Prostate gland (tissue), 2 donors: Measurements from ENCODE around the gene DDO. TPM values are rescaled to one million over a fixed set of nuclear protein-coding genes. Genes with fewer than 3 reads are reported as not detected.

ENCODE experiments used
- DNase-seq: peaks from one replicate; pipeline ENCODE4 v3.0.0-alpha.2; 2019; ENCODE audit warnings: low spot score
- H3K27ac ChIP-seq, 2 donors: fragments of 200-600 bp; sonication (generic); 2 replicates each; pipeline ENCODE4 v1.5.1; 2017 to 2019
- H3K27me3 ChIP-seq: fragments of 200-600 bp; sonication (generic); replicated peaks from 2 replicates; pipeline ENCODE4 v1.5.1; 2019; ENCODE audit not compliant: insufficient read depth
- H3K36me3 ChIP-seq, 2 donors: fragments of 200-600 bp; sonication (generic); 1 replicate in 1 of 2; 2 replicates in 1 of 2; pipeline versions ENCODE4 v1.5.1 to v1.8.1; 2017 to 2019
- H3K4me1 ChIP-seq: fragments of 200-600 bp; sonication (generic); replicated peaks from 2 replicates; pipeline ENCODE4 v1.5.1; 2019
- H3K4me3 ChIP-seq, 2 donors: fragments of 200-600 bp; sonication (generic); 2 replicates each; pipeline ENCODE4 v1.5.1; 2017 to 2019
- H3K9me3 ChIP-seq: fragments of 200-600 bp; sonication (generic); 2 replicates; pipeline ENCODE4 v1.5.1; 2017
- CTCF ChIP-seq, 4 experiments: fragments of 200-600 bp in 2 of 4; fragments of 450-650 bp in 2 of 4; sonication (generic) in 2 of 4; IDR thresholded peaks; 1 replicate in 3 of 4; 2 replicates in 1 of 4; pipeline ENCODE4 v1.5.1; 2016 to 2019; ENCODE audit warnings: antibody characterized with exemption in 4 of 4, mild to moderate bottlenecking in 2 of 4, moderate library complexity in 2 of 4
- POLR2A ChIP-seq: fragments of 450-650 bp; IDR thresholded peaks from one replicate; pipeline ENCODE4 v1.6.1; 2016; ENCODE audit warnings: antibody characterized with exemption, mild to moderate bottlenecking
- POLR2AphosphoS5 ChIP-seq: sonication (generic); formaldehyde crosslinking; IDR thresholded peaks from one replicate; pipeline ENCODE4 v1.6.1; 2017; ENCODE audit warnings: antibody characterized with exemption
- WGBS: methylation state at CpG from one replicate; pipeline ENCODE4 v1.1.5; 2018; 5-methylcytosine and 5-hydroxymethylcytosine counted together
- intact Hi-C: fragments of 100-400 bp; cut with DNase I; formaldehyde crosslinking; loops from one replicate; pipeline ENCODE4 v1.14.2; 2022
- total RNA-seq, 2 donors: library from RNA; depleted of rRNA; stranded (reverse); fragments of >200 nt; gene quantifications; one replicate each; pipeline ENCODE4 v1.1.0, GENCODE V29; 2016

The DDO gene
- total RNA-seq, 2 donors from 2014 or later: 0.41 to 2.1 TPM

DNA sequence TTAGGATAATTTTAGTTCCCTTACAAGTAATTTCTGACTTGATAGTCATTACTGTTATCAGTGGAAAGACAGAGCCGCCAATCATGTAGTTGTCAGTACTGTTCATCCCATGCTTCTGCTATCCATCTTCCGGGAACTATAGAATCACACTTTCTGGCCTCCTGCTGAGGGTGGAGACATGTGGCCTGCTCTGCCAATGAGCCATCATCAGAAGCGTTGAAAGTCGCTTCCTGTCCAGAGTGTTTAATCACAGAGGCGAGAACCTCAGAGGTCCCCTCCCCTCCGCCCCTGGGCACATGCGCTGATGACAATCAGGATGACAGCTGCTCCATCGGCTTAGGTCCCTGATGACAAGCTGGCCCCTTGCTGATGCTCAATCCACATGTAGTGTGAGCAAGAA, 3.0 kb downstream of the DDO start:
- Histone ChIP-seq H3K4me1 (no peaks in the 10 kb centered on the region), H3K27me3 (no peaks in the 10 kb centered on the region), H3K9me3 (no peaks in the 10 kb centered on the region), H3K27ac (no peak overlapping the region), H3K4me3 (no peak overlapping the region), H3K36me3 (no peaks in the 10 kb centered on the region)
- intact Hi-C loops: no loop called here
- 83% methylated on average over 8 of the region's 8 CpGs for WGBS
- TF ChIP-seq CTCF (IDR thresholded peaks at IDR 0.05) (no peak), POLR2AphosphoS5 (no peak), POLR2A (no peak)
- DNase-seq: no peak

DNA sequence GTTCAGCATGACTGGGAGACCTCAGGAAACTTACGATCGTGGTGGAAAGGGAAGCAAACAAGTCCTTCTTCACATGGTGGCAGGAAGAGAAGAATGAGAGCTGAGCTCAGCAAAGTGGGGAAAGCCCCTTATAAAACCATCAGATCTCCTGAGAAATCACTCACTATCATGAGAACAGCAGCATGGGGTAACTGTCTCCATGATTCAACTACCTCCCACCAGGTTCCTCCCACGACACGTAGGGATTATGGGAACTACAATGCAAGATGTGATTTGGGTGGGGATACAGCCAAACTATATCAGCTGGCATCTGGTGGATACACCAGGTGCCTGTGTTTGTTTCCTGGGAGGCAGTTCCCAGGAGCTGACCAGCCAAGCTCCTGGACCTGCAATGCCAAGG, 4.9 kb downstream of the DDO start:
- H3K36me3 ChIP-seq: no peaks in the 10 kb centered on the region
- no peaks in the 10 kb centered on the region for H3K4me1 ChIP-seq
- no peaks in the 10 kb centered on the region for H3K27me3 ChIP-seq
- no peak for DNase-seq
- no peak overlapping the region for H3K4me3 ChIP-seq
- intact Hi-C loops: no loop called here
- H3K27ac ChIP-seq: no peak overlapping the region
- no peak for TF ChIP-seq POLR2A
- no peak for TF ChIP-seq CTCF (IDR thresholded peaks at IDR 0.05)
- no peak for TF ChIP-seq POLR2AphosphoS5
- no peaks in the 10 kb centered on the region for H3K9me3 ChIP-seq
- 67% methylated on average over 4 of the region's 4 CpGs for WGBS

- Histone ChIP-seq H3K9me3 (no peaks in the 10 kb centered on the region), H3K36me3 (no peaks in the 10 kb centered on the region), H3K27ac (no peak overlapping the region), H3K27me3 (no peaks in the 10 kb centered on the region), H3K4me1 (no peaks in the 10 kb centered on the region), H3K4me3 (no peak overlapping the region)
- DNase-seq: no peak
- intact Hi-C loops: no loop called here
- TF ChIP-seq POLR2A: no peak
Observed at GRCh38 chr6:110409794-110410193, 5.6 kb downstream of the DDO start.

DNA sequence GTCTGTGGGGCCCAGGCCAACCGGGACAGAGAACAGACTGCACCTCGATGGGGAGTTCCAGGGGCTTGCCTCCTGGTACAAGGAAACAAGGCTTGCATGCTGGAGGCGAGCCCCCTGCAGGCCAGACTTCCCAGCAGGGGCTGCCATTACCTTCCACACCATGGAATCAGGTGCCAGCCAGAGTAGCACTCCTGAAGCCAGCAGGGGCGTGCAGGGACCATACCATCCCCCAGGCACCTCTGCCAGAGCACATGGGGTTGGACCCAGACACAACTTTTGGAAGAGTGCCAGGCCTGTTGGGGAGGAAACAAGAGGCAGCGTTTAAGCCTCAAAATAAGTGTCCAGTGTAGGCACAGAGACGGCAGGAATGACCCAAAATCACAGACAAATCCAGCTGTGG, 6.5 kb downstream of the DDO start:
- no peaks in the 10 kb centered on the region for H3K36me3 ChIP-seq
- no peak overlapping the region for H3K27ac ChIP-seq
- no peak for DNase-seq
- 68% methylated on average over 6 of the region's 6 CpGs for WGBS
- intact Hi-C loops: no loop called here
- no peaks in the 10 kb centered on the region for H3K9me3 ChIP-seq
- TF ChIP-seq POLR2A: no peak
- TF ChIP-seq CTCF (IDR thresholded peaks at IDR 0.05): no peak
- TF ChIP-seq POLR2AphosphoS5: no peak
- H3K4me3 ChIP-seq: no peak overlapping the region
- H3K4me1 ChIP-seq: no peaks in the 10 kb centered on the region
- H3K27me3 ChIP-seq: no peaks in the 10 kb centered on the region

- Histone ChIP-seq H3K36me3 (no peaks in the 10 kb centered on the region), H3K27me3 (no peaks in the 10 kb centered on the region), H3K4me1 (no peaks in the 10 kb centered on the region), H3K4me3 (no peak overlapping the region), H3K9me3 (no peaks in the 10 kb centered on the region), H3K27ac (no peak overlapping the region)
- TF ChIP-seq CTCF (IDR thresholded peaks at IDR 0.05): no peak
- no peak for TF ChIP-seq POLR2AphosphoS5
- no peak for TF ChIP-seq POLR2A
- DNase-seq: no peak
- WGBS: 60% methylated on average over 8 of the region's 8 CpGs
- intact Hi-C loops: no loop called here
Observed at GRCh38 chr6:110404607-110405006, 10.8 kb downstream of the DDO start.
